CD4-positive, alpha-beta T cell treated with Interleukin-12 subunit alpha and Interleukin-12 subunit beta, for 1 hour (primary cell): ENCODE data around the gene MSMP.

Experiments used
- DNase-seq: peaks from one replicate; pipeline ENCODE4 v3.0.0-alpha.2; 2020

Gene MSMP

GRCh38 chr9:35754264-35754663 is at the start of gene MSMP:
Gene MSMP (minus strand): TSS chr9:35754276. CDS start chr9:35754129, 147 bp downstream.
- DNase-seq = no peak

GRCh38 chr9:35801328-35802128 is 47.5 kb upstream of the MSMP start:
- no peak for DNase-seq

- no peak for DNase-seq
These were observed 46.5 kb upstream of the MSMP start for GRCh38 chr9:35800530-35800929.

- no peak for DNase-seq
These were observed 44.7 kb upstream of the MSMP start for GRCh38 chr9:35798658-35799374.

- DNase-seq = no peak
These were observed 43.4 kb upstream of the MSMP start for GRCh38 chr9:35797311-35798109.

- DNase-seq = no peak
These were observed 41.6 kb upstream of the MSMP start for GRCh38 chr9:35795695-35796094.

- DNase-seq = no peak
These were observed 39.4 kb upstream of the MSMP start for GRCh38 chr9:35793461-35793860.

- no peak for DNase-seq
These were observed 38.8 kb upstream of the MSMP start for GRCh38 chr9:35792826-35793225.

- DNase-seq = no peak
These were observed 38.1 kb upstream of the MSMP start for GRCh38 chr9:35792024-35792813.

GRCh38 chr9:35791297-35791921 is 37.3 kb upstream of the MSMP start, which contains the start of gene NPR2:
Gene NPR2 (plus strand): TSS chr9:35791591. CDS start chr9:35792409, 818 bp downstream.
- no peak for DNase-seq

- DNase-seq = peak; percentile 75
These were observed 36.6 kb upstream of the MSMP start for GRCh38 chr9:35790385-35791296.

- no peak for DNase-seq
These were observed 35.9 kb upstream of the MSMP start for GRCh38 chr9:35790025-35790384.

GRCh38 chr9:35789541-35789940 is 35.5 kb upstream of the MSMP start:
- no peak for DNase-seq

- DNase-seq = no peak
These were observed 29.3 kb upstream of the MSMP start for GRCh38 chr9:35783418-35783817.

- no peak for DNase-seq
These were observed 27.0 kb upstream of the MSMP start for GRCh38 chr9:35781066-35781465.

GRCh38 chr9:35778496-35778895 is 24.4 kb upstream of the MSMP start:
- DNase-seq = no peak

GRCh38 chr9:35776018-35776417 is 21.9 kb upstream of the MSMP start:
- DNase-seq = no peak

- DNase-seq = no peak
These were observed 21.0 kb upstream of the MSMP start for GRCh38 chr9:35774907-35775635.

- no peak for DNase-seq
These were observed 17.9 kb upstream of the MSMP start for GRCh38 chr9:35771943-35772342.

- DNase-seq = no peak
These were observed 17.5 kb upstream of the MSMP start for GRCh38 chr9:35771534-35771933.
